HepG2 (cell line): ENCODE data around the gene OBSL1. TPM values are rescaled to one million over a fixed set of nuclear protein-coding genes. Genes with fewer than 3 reads are reported as not detected.

Experiments
- ARID4A ChIP-seq: sonication (generic); formaldehyde crosslinking; IDR thresholded peaks from 2 replicates; pipeline ENCODE4 v1.5.0; 2020; ENCODE audit warnings: mild to moderate bottlenecking, missing genetic modification reagents, borderline replicate concordance
- DMTF1 ChIP-seq: sonication (generic); formaldehyde crosslinking; IDR thresholded peaks from 2 replicates; pipeline ENCODE4 v1.4.0; 2020; ENCODE audit warnings: mild to moderate bottlenecking, missing genetic modification reagents
- GMEB2 ChIP-seq: IDR thresholded peaks from 2 replicates; pipeline ENCODE4 v1.6.1; 2016; ENCODE audit warnings: missing biosample characterization, missing genetic modification reagents, low read depth
- HDAC6 ChIP-seq: fragments of 200-600 bp; sonication (generic); IDR thresholded peaks from 2 replicates; pipeline ENCODE4 v1.7.0; 2017; ENCODE audit warnings: mild to moderate bottlenecking, antibody characterized with exemption, low read length, low read depth
- KLF15 ChIP-seq: sonication (generic); formaldehyde crosslinking; IDR thresholded peaks from 2 replicates; pipeline ENCODE4 v1.8.1; 2023; ENCODE audit warnings: borderline replicate concordance, mild to moderate bottlenecking, inconsistent platforms, missing genetic modification reagents, mixed read lengths
- ZBTB46 ChIP-seq: sonication (generic); formaldehyde crosslinking; IDR thresholded peaks from 2 replicates; pipeline ENCODE4 v1.4.0; 2020; ENCODE audit warnings: mild to moderate bottlenecking, missing genetic modification reagents, borderline replicate concordance
- ZNF296 ChIP-seq: sonication (generic); formaldehyde crosslinking; conservative IDR thresholded peaks from 2 replicates; pipeline ENCODE4 v1.5.0; 2020; ENCODE audit warnings: mild to moderate bottlenecking, missing genetic modification reagents
- ZNF737 ChIP-seq: sonication (generic); formaldehyde crosslinking; IDR thresholded peaks from 2 replicates; pipeline ENCODE4 v1.5.0; 2020; ENCODE audit warnings: missing genetic modification reagents, mild to moderate bottlenecking, borderline replicate concordance
- ZNF782 ChIP-seq: sonication (generic); formaldehyde crosslinking; IDR thresholded peaks from 2 replicates; pipeline ENCODE4 v1.4.0; 2020; ENCODE audit warnings: missing genetic modification reagents, mild to moderate bottlenecking, borderline replicate concordance
- ZNF878 ChIP-seq: sonication (generic); formaldehyde crosslinking; IDR thresholded peaks from 2 replicates; pipeline ENCODE4 v1.8.1; 2023; ENCODE audit warnings: mild to moderate bottlenecking, missing genetic modification reagents, moderate library complexity
- polyA plus RNA-seq, 8 experiments: library from polyadenylated mRNA; depleted of rRNA in 3 of 8; stranded (reverse) in 7 of 8; unstranded in 1 of 8; fragments of >200 nt; fragmentation: Illumina TruSeq in 4 of 8; extraction: Trizol in 4 of 8; gene quantifications; 2 replicates each; pipeline versions ENCODE4 v1.2.1 to v1.2.3, GENCODE V29; 2011 to 2016; ENCODE audit warnings: low read depth in 4 of 8, missing spikeins in 1 of 8, mixed read lengths in 1 of 8; ENCODE audit not compliant: insufficient read depth in 1 of 8
- total RNA-seq, 5 experiments: library from RNA; depleted of rRNA; stranded (reverse); fragments of >200 nt; fragmentation: Illumina TruSeq; extraction: Trizol; gene quantifications; 2 replicates each; pipeline ENCODE4 v1.2.3, GENCODE V29; 2016; ENCODE audit warnings: low read depth in 1 of 5
- TF ChIP-seq, protein P1 (sequence below): sonication (generic); formaldehyde crosslinking; IDR thresholded peaks from 2 replicates; pipeline ENCODE4 v1.4.0; 2020; ENCODE audit warnings: missing genetic modification reagents
- TF ChIP-seq, protein P2 (sequence below): sonication (generic); formaldehyde crosslinking; IDR thresholded peaks from 2 replicates; pipeline ENCODE4 v1.5.0; 2020; ENCODE audit warnings: missing genetic modification reagents
- TF ChIP-seq, protein P3 (sequence below): sonication (generic); formaldehyde crosslinking; conservative IDR thresholded peaks from 2 replicates; pipeline ENCODE4 v1.4.0; 2020; ENCODE audit warnings: missing genetic modification reagents

Gene OBSL1
- total and polyA plus RNA-seq, 2 of the 13 experiments (the other 11 are each of a cell fraction or from before 2014, with no cell fraction given): 86.7 to 218 TPM

DNA sequence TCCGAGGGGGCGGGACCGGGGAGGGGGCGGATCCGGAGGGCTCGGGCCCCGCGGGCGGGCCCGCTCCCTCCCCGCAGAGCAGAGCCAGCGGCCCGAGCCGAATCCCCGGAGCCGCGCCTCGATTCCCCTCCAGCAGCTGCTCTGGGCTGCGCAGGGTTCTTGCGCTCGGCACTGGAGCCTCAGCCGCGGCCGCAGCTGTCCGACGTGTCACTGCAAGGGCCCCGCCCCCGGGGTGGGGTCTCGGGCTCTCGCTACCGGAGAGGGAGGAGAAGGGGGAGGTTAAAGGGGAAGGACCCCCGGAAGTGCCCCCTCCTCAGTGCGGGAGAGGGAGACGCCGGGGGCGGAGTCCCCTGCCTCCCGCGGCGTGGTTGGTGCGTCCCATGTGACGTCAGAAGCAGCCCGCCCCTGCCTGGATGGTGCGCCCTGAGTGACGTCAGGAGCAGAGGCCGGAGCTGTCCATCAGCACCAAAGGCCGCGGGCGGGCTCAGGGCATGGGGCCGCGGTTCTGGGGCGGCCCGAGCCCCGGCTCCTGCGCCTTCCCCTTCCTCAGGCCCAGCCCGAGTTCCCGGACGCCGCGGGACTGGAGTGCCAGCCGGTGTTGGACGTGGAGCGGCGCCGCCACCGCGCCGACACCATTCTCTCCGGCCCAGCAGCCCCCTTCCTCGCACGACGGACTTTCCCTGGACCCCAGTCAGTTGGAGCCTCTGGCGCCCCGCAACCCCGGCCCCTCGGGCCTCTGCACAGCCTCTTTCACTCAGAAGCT, 27.6 kb downstream of the OBSL1 start, which contains the start of the genes CHPF and TMEM198 (continued):
- TF ChIP-seq, protein P1, sequence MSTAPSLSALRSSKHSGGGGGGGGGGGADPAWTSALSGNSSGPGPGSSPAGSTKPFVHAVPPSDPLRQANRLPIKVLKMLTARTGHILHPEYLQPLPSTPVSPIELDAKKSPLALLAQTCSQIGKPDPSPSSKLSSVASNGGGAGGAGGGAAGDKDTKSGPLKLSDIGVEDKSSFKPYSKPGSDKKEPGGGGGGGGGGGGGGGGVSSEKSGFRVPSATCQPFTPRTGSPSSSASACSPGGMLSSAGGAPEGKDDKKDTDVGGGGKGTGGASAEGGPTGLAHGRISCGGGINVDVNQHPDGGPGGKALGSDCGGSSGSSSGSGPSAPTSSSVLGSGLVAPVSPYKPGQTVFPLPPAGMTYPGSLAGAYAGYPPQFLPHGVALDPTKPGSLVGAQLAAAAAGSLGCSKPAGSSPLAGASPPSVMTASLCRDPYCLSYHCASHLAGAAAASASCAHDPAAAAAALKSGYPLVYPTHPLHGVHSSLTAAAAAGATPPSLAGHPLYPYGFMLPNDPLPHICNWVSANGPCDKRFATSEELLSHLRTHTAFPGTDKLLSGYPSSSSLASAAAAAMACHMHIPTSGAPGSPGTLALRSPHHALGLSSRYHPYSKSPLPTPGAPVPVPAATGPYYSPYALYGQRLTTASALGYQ (CRISPR knock-in tag): peak; percentile 84
- TF ChIP-seq, protein P2, sequence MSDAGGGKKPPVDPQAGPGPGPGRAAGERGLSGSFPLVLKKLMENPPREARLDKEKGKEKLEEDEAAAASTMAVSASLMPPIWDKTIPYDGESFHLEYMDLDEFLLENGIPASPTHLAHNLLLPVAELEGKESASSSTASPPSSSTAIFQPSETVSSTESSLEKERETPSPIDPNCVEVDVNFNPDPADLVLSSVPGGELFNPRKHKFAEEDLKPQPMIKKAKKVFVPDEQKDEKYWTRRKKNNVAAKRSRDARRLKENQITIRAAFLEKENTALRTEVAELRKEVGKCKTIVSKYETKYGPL (CRISPR knock-in tag): peak; percentile 83
- TF ChIP-seq GMEB2: 0 out of 2 replicates have a peak, but pooled peaks have one; percentile 52
- TF ChIP-seq ZNF878 (CRISPR knock-in tag): peak; percentile 88
- TF ChIP-seq ZBTB46 (CRISPR knock-in tag): no peak
- TF ChIP-seq, protein P3, sequence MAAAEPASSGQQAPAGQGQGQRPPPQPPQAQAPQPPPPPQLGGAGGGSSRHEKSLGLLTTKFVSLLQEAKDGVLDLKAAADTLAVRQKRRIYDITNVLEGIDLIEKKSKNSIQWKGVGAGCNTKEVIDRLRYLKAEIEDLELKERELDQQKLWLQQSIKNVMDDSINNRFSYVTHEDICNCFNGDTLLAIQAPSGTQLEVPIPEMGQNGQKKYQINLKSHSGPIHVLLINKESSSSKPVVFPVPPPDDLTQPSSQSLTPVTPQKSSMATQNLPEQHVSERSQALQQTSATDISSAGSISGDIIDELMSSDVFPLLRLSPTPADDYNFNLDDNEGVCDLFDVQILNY (CRISPR knock-in tag): 0 out of 2 replicates have a peak, but pooled peaks have one; percentile 55
- TF ChIP-seq ZNF782 (CRISPR knock-in tag): peak; percentile 91; the same call in 1 of the 2 replicates
- TF ChIP-seq KLF15 (CRISPR knock-in tag): no peak; the same call in 1 of the 2 replicates
- TF ChIP-seq ZNF296 (CRISPR knock-in tag): no peak; the same call in 1 of the 2 replicates
- no peak for TF ChIP-seq DMTF1
- peak; percentile 95 for TF ChIP-seq ARID4A
- TF ChIP-seq ZNF737 (CRISPR knock-in tag): no peak
- TF ChIP-seq HDAC6: no peak
